Peyer's patch (tissue), 4 donors: Measurements from ENCODE around the gene TRIM69.

Source experiments
- CTCF ChIP-seq, 6 experiments: fragments of 450-650 bp in 4 of 6; fragments of 200-600 bp in 2 of 6; sonication (generic) in 1 of 6; IDR thresholded peaks; one replicate each; pipeline ENCODE4 v1.5.1; 2017 to 2019; ENCODE audit warnings: antibody characterized with exemption in 6 of 6, mild to moderate bottlenecking in 3 of 6, moderate library complexity in 1 of 6
- POLR2A ChIP-seq, 2 donors: fragments of 450-650 bp; IDR thresholded peaks; one replicate each; pipeline ENCODE4 v1.5.1; 2017; ENCODE audit warnings: antibody characterized with exemption in 2 of 2, mild to moderate bottlenecking in 2 of 2, moderate library complexity in 2 of 2

- TF ChIP-seq CTCF (IDR thresholded peaks at IDR 0.05) (no peak), POLR2A (IDR thresholded peaks at IDR 0.05) (no peak)
Measured at GRCh38 chr15:44779761-44780160, 43.4 kb downstream of the TRIM69 start.
